Measurements from ENCODE around the gene C19orf47.
A peak's percentile ranks its signal among the peaks of the same experiment; 100 is the strongest.

Gene C19orf47

DNA sequence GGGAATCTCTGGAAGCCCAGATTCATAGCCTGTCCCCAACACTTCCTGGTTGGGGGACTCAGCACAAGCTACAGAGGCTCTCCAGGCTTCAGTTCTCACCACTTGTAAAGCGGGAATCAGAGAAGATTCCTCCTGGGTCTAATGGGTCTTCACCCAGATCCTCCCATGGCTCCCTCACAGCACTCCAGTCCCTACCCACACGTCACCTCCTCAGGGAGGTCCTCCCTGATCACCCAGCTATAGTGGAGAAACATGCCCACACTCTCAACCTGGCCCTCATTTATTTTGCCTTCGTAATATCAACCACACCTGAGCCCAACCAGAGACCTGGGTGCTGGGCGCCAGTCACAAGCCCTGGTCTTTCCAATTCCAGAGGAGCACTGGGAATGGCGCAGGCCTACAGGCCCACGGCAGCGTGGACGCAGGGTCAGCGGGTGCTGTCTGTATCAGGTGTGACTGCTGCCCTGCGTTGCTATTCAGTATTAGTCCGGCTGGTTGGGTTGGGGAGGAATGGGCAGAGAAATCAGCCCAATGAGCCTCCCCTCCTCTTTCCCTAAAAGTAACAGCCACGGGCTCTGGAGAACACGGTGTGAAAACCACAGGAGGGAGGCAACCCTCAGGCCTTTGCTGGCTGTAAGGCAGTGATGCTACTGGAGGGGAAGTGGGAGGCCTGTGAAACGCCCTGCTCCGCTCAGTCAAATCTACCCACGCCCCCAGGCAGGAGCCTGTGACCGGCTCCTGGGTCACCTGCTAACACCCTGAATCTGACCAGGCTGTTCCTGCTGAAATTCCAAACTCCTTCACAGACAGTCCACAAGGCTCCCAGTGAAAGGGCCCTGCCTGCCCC is 68.2 kb downstream of the C19orf47 start:
- H3K4me1 Mint-ChIP-seq (ENCODE audit: low read depth) = peaks cover 82% of the 10 kb centered on the region
- peak overlapping the region; percentile 85 for H3K27ac Mint-ChIP-seq
- no peaks in the 10 kb centered on the region for H3K27me3 Mint-ChIP-seq
- H3K9me3 Mint-ChIP-seq = no peaks in the 10 kb centered on the region
- peaks cover 45% of the 10 kb centered on the region for H3K36me3 Mint-ChIP-seq (ENCODE audit: low read depth)
- no peak for DNase-seq
- H3K4me3 Mint-ChIP-seq = peak overlapping the region; percentile 24

GRCh38 chr19:40279120-40279551 is 69.1 kb downstream of the C19orf47 start:
- peaks cover 87% of the 10 kb centered on the region for H3K4me1 Mint-ChIP-seq (ENCODE audit: low read depth)
- DNase-seq = no peak

GRCh38 chr19:40278361-40279035 is 69.7 kb downstream of the C19orf47 start:
- Mint-ChIP-seq H3K27me3 (no peaks in the 10 kb centered on the region), H3K36me3 (ENCODE audit: low read depth) (peaks cover 39% of the 10 kb centered on the region), H3K27ac (peak overlapping the region; percentile 54), H3K9me3 (no peaks in the 10 kb centered on the region), H3K4me1 (ENCODE audit: low read depth) (peaks cover 87% of the 10 kb centered on the region), H3K4me3 (no peak overlapping the region)
- no peak for DNase-seq

More at GRCh38 chr19:40279120-40279551, 69.1 kb downstream of the C19orf47 start:
- H3K27me3 Mint-ChIP-seq = no peaks in the 10 kb centered on the region
- H3K9me3 Mint-ChIP-seq = no peaks in the 10 kb centered on the region
- H3K36me3 Mint-ChIP-seq (ENCODE audit: low read depth) = peaks cover 39% of the 10 kb centered on the region
- no peak overlapping the region for H3K27ac Mint-ChIP-seq
- no peak overlapping the region for H3K4me3 Mint-ChIP-seq

DNA sequence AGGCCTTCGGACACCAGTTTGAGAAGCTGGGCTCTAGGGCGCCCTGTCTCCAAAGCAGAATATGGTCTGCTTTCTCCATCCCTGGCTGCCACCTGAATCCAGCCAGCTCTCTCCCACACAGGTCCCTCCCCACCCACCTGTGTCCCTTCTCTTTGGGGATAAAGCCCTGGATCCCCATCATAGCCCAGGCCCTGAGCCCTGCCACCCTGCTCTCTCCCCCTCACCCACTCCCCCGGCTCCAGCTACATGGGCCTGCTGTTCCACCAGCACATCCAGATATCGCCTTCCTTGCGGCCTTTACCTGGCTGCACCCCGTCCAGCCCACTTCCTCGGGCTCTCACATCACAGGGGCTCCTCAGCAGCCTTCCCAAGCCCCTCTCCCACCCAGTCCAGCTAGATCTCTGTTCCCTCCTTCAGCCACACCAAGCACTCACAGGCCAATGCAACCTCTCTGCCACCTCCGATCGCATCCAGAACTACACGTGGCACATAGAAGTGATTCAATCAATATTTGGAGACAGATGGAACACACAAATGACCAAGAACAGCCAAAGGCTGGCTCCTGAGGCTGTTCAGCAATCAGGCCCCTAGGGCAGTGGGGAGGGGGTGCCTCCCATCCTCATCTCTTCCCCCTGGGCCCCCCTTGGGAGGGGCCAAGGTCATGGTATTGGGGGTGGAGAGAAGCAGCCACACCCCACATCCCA is 70.7 kb downstream of the C19orf47 start:
- H3K4me1 Mint-ChIP-seq (ENCODE audit: low read depth) = peaks cover 82% of the 10 kb centered on the region
- peaks cover 43% of the 10 kb centered on the region for H3K36me3 Mint-ChIP-seq (ENCODE audit: low read depth)
- H3K4me3 Mint-ChIP-seq = no peak overlapping the region
- no peaks in the 10 kb centered on the region for H3K9me3 Mint-ChIP-seq
- H3K27me3 Mint-ChIP-seq = no peaks in the 10 kb centered on the region
- peak overlapping the region; percentile 54 for H3K27ac Mint-ChIP-seq
- DNase-seq = no peak

GRCh38 chr19:40274585-40275544 is 73.3 kb downstream of the C19orf47 start:
- no peaks in the 10 kb centered on the region for H3K9me3 Mint-ChIP-seq
- H3K27ac Mint-ChIP-seq = peak overlapping the region; percentile 50
- H3K27me3 Mint-ChIP-seq = no peaks in the 10 kb centered on the region
- DNase-seq = no peak
- peak overlapping the region; percentile 9 for H3K4me3 Mint-ChIP-seq
- peaks cover 47% of the 10 kb centered on the region for H3K36me3 Mint-ChIP-seq (ENCODE audit: low read depth)
- H3K4me1 Mint-ChIP-seq (ENCODE audit: low read depth) = peaks cover 73% of the 10 kb centered on the region

GRCh38 chr19:40273469-40274360 is 74.5 kb downstream of the C19orf47 start:
- peaks cover 76% of the 10 kb centered on the region for H3K4me1 Mint-ChIP-seq (ENCODE audit: low read depth)
- peaks cover 54% of the 10 kb centered on the region for H3K36me3 Mint-ChIP-seq (ENCODE audit: low read depth)
- H3K4me3 Mint-ChIP-seq = no peak overlapping the region
- DNase-seq = no peak
- no peaks in the 10 kb centered on the region for H3K27me3 Mint-ChIP-seq
- H3K9me3 Mint-ChIP-seq = no peaks in the 10 kb centered on the region
- peak overlapping the region; percentile 50 for H3K27ac Mint-ChIP-seq

DNA sequence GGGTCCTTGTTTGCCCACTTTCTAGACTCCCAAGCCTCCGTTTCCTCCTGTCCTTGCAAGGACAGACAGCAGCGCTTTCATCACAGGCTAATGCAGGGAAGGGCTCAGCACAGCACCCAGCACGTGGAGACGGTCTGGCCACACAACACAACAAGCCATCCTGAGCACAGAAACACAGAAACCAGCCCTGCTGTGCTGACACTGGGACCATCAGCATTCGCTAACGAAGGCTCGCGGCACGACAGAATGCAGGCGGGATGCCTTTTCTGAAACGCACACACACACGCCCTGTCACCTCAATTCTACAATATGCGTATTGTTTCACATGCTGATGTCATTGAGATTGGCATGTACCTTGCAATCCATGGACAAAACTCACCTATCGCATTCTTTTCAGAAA is 75.9 kb downstream of the C19orf47 start:
- peak overlapping the region; percentile 18 for H3K27ac Mint-ChIP-seq
- H3K9me3 Mint-ChIP-seq = no peaks in the 10 kb centered on the region
- H3K4me3 Mint-ChIP-seq = no peak overlapping the region
- H3K4me1 Mint-ChIP-seq (ENCODE audit: low read depth) = peaks cover 66% of the 10 kb centered on the region
- peaks cover 51% of the 10 kb centered on the region for H3K36me3 Mint-ChIP-seq (ENCODE audit: low read depth)
- no peaks in the 10 kb centered on the region for H3K27me3 Mint-ChIP-seq
- DNase-seq = no peak

DNA sequence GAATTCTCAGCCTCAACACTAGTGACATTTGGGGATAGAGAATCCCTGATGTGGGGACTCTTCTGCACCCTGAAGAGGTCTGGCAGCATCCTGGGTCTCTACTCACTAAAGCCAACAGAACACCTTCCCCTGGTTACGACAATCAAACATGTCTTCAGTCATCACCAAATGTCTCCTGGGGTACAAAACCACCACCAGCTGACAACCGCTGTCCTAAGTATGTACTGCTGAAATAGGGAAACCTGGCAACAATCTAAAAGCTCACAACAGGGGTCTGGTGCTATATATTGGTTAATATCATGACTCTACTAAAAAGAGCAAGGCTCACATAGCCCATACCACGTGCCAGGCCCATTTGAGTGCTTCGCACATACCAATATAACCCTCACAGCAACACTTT is 76.5 kb downstream of the C19orf47 start:
- no peaks in the 10 kb centered on the region for H3K9me3 Mint-ChIP-seq
- no peaks in the 10 kb centered on the region for H3K27me3 Mint-ChIP-seq
- no peak overlapping the region for H3K4me3 Mint-ChIP-seq
- H3K36me3 Mint-ChIP-seq (ENCODE audit: low read depth) = peaks cover 51% of the 10 kb centered on the region
- DNase-seq = no peak
- H3K27ac Mint-ChIP-seq = peak overlapping the region; percentile 14
- peaks cover 62% of the 10 kb centered on the region for H3K4me1 Mint-ChIP-seq (ENCODE audit: low read depth)

GRCh38 chr19:40270362-40271089 is 77.7 kb downstream of the C19orf47 start:
- Mint-ChIP-seq H3K9me3 (no peaks in the 10 kb centered on the region), H3K4me3 (no peak overlapping the region), H3K4me1 (ENCODE audit: low read depth) (peaks cover 56% of the 10 kb centered on the region), H3K27me3 (no peaks in the 10 kb centered on the region), H3K27ac (peak overlapping the region; percentile 40), H3K36me3 (ENCODE audit: low read depth) (peaks cover 53% of the 10 kb centered on the region)
- no peak for DNase-seq

Measured in activated T-cell treated with anti-CD3 and anti-CD28 coated beads, Interleukin-2, amount 50 U/mL, for 24 hours (primary cell).